GM18498 (cell line): ENCODE data around the gene FOXP1.

Source experiments
- ATAC-seq: cut with Tn5 transposase; IDR thresholded peaks from one replicate; pipeline ENCODE4 v1.9.1; 2021; ENCODE audit warnings: mild to moderate bottlenecking, moderate library complexity; ENCODE audit not compliant: unreplicated experiment

The FOXP1 gene

GRCh38 chr3:71407823-71408222, 175.7 kb downstream of the FOXP1 start:
- ATAC-seq, result no peak

DNA sequence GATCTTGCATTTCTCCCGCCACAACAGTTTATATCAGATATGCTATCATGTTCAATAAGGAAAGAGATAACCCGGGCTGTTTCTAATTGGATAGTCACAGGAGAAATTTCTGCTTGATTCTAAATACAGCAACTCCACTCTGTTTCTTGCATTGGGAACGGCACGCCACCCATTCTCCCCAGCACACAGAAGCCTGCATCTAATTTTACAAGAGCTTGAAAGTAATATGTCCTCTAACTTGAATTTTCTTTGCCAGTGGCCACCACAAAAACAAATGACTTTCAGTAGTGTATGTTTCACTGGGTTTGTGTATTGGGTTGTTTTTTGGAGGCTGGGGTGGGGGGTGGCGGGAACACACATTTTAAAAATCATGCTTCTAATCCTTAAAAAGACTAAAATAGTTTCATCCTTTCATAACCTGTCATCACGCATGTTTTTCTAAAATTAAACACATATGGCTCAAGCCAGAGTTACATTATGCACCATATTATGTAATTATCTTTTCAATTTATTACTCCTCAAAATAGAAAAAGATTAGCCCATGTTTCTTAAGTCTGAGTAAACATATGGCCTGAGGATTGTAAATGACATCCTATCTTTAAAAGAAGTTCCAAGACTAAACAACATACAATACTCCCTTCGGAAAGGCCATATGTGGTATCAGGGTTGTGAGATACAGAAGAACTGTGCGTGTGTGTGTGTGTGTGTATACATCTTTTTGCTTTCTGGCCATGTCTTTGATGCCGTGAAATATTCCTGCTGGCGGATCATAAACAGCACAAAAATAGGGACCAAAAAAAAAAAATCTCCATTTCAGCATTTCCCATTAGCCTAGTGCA, 176.3 kb downstream of the FOXP1 start:
- ATAC-seq, result no peak

DNA sequence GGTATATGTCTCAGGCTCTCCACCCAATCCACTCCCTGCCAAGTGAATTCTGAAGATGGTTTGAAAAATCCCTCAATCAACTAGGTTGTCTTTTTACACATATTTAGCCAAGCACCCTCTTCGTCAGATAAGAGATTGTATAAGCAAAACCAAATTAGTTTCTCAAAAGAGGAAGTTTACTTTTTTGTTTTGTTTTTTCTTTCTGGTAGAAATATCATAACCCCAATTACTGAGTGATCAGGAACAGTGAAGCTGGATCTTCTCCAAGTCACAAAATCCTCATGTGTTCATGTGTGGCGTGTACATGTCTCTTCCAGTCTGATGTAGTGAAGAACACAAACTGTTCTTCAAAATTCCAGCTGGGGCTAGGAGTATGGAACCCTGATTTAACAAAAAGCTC, 180.6 kb downstream of the FOXP1 start:
- ATAC-seq, result no peak

- ATAC-seq, result no peak
These were observed 181.2 kb downstream of the FOXP1 start for GRCh38 chr3:71402280-71402679.

- ATAC-seq, result no peak
These were observed 181.8 kb downstream of the FOXP1 start for GRCh38 chr3:71401695-71402231.

GRCh38 chr3:71400986-71401451, 182.5 kb downstream of the FOXP1 start:
- ATAC-seq, result no peak

GRCh38 chr3:71399478-71399877, 184.1 kb downstream of the FOXP1 start:
- no peak for ATAC-seq

GRCh38 chr3:71398157-71398836, 185.2 kb downstream of the FOXP1 start:
- ATAC-seq, result no peak

GRCh38 chr3:71397726-71398125, 185.8 kb downstream of the FOXP1 start:
- no peak for ATAC-seq

DNA sequence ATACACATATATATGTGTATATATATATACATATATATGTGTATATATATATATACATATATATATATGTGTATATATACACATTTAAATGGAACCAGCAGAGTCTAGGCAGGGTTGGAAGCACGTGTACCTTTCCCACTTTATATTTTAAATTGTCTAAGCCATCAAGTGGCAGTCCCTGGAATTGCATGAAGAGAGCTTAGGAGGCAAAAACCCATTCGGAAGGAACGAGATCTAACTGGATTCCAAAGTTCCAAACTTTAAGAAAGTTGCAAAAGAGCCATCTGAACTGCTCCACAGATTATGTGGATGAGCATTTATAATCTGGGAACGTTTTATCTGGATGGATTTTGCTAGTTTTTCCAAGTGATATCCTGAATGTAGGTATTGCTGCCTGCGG, 186.5 kb downstream of the FOXP1 start:
- no peak for ATAC-seq

DNA sequence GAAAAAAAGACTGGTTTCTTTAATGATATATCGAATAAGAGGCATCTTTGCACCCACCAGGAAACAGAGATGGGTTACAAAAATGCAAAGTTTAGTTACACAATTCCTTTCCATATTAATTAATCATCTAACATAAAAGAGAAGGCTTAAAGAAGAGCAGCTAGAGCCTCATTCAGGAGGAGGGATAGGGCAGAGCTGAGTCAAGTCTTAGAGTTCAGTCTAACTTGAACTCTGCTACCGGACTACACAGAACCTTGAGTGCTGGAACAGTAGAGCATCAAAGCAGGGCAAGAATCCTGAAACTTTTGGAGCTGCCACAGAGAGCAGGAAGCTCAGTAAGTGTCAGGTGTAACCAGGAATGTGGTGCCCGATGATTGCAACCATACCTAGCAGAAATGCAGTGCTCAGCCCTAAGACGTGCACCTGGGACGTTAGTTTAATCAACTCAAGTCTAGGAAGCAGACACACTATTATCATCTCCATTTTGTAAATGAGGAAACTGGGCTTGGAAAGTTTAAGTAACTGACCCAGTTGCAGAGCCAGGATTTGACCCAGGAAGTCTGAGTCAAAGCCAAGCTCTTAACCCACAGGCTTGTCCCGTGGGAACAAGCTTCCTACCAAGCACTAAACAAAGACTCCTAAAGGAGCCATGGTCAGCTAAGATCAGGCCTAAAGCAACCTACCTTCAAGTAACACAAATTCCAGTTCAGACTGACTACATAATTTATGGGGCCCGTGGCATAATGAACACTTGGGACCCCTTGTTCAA, 187.4 kb downstream of the FOXP1 start:
- no peak for ATAC-seq

GRCh38 chr3:71395470-71395869, 188.1 kb downstream of the FOXP1 start:
- ATAC-seq, result no peak

DNA sequence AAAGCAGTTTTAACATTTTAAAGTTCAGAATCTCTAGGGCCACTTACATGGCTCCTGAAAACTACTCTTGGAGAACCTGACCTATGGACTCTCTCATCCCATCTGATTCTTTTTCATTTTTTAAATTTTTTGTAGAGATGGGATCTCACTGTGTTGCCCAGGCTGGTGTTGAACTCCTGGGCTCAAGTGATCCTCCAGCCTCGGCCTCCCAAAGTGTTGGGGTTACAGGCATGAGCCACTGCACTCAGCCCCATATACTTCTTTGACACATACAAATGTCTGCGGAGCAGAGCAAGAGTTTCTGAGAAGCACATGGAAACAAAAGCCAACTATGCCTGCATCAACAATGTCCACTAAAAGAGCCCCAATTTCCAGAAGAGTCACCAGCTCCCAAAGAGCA, 189.8 kb downstream of the FOXP1 start:
- ATAC-seq, result no peak

- ATAC-seq, result no peak
These were observed 190.4 kb downstream of the FOXP1 start for GRCh38 chr3:71393093-71393492.

DNA sequence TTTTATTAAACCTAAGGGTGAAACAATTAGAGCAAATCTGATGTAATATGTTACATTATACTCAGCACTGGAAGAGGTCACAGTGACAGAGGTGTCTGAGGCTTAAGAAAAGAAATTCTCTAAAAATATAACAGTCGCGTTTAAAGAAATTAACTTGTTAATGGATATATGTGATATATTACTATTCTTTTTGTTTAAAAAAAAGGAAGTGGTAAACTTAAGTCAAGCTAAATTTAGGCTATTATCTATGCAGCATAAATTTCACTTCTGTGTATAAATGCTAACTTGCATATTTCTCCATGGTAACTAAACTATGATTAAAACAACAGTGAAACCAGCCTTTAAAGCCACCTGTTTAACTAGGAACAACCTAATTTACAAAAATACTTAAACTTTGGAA, 191.3 kb downstream of the FOXP1 start:
- peak; percentile 72 for ATAC-seq

DNA sequence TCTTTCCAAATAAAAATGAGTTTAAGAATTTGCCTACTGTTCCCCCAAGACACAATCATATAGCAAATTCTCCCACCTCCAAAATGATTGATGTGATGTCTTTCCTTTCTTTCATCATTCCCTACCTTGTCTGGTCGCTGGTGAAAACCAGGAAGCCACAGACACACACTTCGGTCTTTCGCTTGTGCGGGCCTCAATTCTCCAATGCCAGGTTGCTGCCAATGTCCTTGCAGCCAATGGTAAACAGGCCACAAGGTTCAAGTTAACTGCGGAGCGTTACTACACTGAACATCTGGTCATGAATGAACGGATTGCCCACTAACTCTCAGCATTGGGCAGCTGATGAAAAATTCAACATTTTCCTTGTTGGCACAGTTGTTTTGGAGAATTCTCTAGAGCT, 192.2 kb downstream of the FOXP1 start:
- ATAC-seq, result no peak

GRCh38 chr3:71389911-71390573, 193.5 kb downstream of the FOXP1 start:
- ATAC-seq, result no peak

- ATAC-seq, result no peak
These were observed 194.3 kb downstream of the FOXP1 start for GRCh38 chr3:71389191-71389590.

DNA sequence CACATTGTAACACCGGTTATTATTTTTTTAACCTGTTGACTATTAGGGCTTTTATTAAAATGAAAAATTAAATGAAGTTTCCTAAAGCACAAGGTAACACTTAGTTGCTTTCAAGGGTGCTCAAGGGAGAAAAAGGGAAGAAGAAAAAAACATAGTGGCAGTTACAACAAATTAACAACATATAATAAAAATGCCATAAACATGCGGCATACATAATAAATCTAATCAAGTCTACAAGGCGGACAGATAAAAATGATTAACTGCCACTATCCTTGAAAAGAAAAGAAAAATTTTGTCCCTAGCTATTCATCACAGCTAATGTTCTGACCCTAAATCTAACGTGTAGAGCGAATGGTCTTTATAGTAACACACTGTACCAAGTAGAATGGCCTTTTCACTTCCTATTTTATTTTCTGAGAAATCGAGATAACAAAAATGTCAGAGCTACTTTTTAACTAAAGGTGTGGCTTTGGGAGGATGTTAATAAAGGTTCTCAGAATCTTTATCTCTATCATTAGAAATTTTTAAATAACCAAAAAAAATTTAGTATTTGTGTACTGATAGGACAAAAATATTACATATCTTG, 194.9 kb downstream of the FOXP1 start:
- no peak for ATAC-seq

- no peak for ATAC-seq
These were observed 195.9 kb downstream of the FOXP1 start for GRCh38 chr3:71387586-71387985.
